LNCaP clone FGC (cell line): Measurements from ENCODE around the gene NUDCD3.

Source experiments
- DNase-seq: peaks from one replicate; pipeline ENCODE4 v3.0.0-alpha.2; 2011; ENCODE audit warnings: low read depth
- H3K4me3 ChIP-seq: 2 replicates; pipeline ENCODE4 v1.5.1; 2011; ENCODE audit warnings: mild to moderate bottlenecking, low read depth, low read length, control low read depth
- TF ChIP-seq, protein P1 (sequence below): IDR thresholded peaks from 2 replicates; pipeline ENCODE4 v1.5.1; 2012; ENCODE audit warnings: mild to moderate bottlenecking; ENCODE audit not compliant: control insufficient read depth, insufficient read depth; ENCODE audit errors: extremely low read depth

NUDCD3 gene

DNA sequence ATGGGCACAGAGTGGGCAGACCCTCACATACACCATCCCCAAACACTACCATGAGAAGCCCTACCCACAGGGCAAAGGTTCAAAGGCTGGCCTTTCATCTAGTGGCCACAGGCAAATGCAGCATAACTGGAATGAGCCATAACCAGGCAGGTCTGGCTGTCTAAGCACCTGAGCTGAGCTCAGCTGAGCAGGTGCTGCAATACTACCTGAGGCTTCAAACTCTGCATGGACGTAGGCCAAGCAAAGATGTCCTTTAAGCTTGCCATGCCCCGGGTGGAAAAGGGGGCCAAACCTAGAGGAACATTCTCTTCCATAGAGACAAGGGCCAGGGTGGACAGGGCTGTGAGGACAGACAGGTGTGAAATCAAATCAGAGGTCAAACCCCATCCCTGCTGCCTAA lies 99.8 kb downstream of the NUDCD3 start:
- DNase-seq, result no peak
- H3K4me3 ChIP-seq, result no peak overlapping the region
- TF ChIP-seq, protein P1, sequence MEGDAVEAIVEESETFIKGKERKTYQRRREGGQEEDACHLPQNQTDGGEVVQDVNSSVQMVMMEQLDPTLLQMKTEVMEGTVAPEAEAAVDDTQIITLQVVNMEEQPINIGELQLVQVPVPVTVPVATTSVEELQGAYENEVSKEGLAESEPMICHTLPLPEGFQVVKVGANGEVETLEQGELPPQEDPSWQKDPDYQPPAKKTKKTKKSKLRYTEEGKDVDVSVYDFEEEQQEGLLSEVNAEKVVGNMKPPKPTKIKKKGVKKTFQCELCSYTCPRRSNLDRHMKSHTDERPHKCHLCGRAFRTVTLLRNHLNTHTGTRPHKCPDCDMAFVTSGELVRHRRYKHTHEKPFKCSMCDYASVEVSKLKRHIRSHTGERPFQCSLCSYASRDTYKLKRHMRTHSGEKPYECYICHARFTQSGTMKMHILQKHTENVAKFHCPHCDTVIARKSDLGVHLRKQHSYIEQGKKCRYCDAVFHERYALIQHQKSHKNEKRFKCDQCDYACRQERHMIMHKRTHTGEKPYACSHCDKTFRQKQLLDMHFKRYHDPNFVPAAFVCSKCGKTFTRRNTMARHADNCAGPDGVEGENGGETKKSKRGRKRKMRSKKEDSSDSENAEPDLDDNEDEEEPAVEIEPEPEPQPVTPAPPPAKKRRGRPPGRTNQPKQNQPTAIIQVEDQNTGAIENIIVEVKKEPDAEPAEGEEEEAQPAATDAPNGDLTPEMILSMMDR, result no peak

DNA sequence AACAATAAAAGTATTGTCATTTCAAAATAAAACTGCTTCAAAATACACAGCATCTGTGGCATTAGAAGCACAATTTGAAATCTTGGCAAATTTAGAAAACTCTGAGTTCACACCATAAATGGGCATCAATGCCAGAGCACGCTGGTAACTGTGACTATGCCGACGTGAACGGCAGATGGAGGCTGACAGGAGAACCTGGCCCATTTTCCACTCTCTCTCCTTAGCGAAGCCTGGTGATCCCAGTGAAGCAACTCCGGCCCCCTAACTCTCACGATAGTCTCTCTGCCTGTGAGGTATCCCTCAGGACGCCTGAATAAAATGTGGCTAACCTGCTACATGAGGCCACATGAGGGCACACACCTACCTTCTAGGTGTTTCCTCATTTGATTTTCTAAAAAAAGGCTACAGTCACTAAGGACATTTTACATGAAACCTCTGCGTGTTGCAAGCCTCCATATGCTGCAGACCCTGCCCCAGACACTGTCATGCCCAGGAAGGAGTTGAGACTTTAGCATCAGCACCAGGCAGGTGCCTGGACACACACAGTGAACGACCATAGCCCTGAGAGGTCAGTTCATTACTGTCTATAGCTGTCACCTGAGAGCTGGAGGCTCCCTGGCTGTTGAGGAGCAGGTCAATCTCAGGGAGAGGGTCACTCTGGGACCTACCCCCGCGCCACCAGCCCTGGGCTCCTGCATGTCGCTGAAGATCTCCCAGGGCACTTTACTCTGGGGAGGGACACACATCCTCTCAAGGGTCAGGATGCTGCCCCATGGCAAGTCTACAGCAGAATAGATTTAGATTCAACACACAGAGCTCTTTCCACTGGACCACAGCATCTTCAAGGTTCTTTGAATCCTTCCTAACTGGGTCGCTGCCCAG lies 102.1 kb downstream of the NUDCD3 start:
- H3K4me3 ChIP-seq, result no peak overlapping the region
- TF ChIP-seq, protein P1, result no peak
- DNase-seq, result no peak

DNA sequence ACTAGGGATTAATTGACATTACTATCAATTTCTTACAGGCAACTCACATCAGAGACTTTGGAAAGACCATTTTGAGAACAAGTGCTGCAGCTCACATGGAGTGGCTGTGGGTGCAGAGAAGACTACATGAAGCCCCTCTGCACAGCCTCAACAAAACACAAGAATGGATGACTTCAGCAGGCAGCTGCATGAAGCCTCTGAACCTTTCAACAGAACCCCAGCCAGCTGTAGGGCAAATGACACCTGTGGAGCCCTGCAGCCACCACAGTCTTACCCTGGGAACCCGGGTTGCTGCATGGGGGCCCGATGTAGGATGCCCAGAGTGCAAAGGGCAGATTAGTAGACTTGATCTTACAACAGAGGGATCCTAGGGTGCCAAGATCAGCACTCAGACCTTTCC lies 103.1 kb downstream of the NUDCD3 start:
- TF ChIP-seq, protein P1, result no peak
- H3K4me3 ChIP-seq, result no peak overlapping the region
- no peak for DNase-seq

DNA sequence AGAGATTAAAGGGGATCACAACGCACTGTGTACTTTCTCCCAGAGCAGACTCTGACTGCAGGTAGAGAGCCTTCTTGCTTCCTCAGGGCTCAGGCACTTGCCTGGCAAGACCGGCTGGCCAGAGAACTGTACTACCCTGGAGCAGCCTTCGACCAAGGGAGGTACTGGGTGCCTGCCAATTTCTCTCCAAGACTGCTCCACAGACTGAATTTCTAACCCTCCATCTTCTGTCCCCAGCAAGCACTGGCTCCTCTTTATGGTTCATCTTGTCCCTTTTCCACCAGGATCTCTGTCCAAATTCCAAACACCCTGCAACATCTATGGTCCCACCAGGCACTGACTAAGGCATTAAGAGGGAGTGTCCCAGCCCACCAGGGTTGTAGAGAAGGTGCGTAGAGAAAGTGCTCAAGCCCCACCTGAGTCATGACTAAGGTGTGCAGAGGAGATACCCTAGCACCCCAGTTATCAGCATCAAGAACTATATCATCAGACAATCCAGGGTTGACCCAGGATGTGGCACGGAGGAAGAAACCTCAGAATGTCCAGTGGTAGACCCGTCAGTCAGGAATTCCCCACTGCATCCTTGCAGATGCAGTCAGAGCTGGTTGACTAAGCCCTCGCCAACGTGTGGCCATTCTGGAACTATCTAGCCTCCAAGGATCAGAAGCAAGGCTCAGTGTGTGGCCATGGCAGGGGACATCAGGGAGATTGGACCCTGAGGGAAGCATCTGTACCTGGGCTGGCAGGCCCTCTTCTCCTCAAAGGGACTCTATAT lies 104.1 kb downstream of the NUDCD3 start:
- no peak for DNase-seq
- H3K4me3 ChIP-seq, result no peak overlapping the region
- TF ChIP-seq, protein P1, result no peak

DNA sequence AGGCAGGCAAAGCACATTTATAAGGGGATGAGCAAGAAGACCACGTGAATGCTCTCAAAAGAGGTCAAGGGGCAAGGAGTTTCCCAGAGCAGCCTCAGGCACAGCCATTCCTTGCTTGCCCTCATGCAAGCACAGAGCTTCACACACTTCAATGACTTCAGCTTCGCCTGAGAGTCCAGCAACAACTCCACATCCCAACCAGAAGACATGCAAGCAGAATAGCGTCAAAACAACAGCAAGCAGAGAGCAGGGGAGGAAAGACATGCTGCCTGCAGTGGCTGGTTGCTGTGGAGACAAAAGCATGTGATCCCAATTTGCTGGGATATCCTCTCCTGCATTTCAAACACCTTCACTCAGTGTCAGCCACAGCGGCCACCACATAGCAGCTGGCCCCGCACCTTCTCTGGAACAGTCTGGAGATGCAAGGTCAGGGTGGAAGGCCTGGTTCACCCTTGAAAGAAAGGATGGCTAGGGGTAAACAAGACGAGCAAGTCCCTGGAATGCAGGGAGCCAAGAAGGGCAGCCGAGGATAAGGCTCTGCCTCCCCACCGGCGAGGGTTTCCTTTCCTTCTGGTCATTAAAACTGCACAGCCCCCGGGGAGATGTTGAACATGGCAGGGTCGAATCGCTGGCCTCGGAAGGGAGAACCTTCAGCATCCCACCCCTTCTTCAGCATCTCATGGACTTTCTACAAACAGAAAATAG lies 104.9 kb downstream of the NUDCD3 start:
- TF ChIP-seq, protein P1, result no peak
- no peak for DNase-seq
- no peak overlapping the region for H3K4me3 ChIP-seq

DNA sequence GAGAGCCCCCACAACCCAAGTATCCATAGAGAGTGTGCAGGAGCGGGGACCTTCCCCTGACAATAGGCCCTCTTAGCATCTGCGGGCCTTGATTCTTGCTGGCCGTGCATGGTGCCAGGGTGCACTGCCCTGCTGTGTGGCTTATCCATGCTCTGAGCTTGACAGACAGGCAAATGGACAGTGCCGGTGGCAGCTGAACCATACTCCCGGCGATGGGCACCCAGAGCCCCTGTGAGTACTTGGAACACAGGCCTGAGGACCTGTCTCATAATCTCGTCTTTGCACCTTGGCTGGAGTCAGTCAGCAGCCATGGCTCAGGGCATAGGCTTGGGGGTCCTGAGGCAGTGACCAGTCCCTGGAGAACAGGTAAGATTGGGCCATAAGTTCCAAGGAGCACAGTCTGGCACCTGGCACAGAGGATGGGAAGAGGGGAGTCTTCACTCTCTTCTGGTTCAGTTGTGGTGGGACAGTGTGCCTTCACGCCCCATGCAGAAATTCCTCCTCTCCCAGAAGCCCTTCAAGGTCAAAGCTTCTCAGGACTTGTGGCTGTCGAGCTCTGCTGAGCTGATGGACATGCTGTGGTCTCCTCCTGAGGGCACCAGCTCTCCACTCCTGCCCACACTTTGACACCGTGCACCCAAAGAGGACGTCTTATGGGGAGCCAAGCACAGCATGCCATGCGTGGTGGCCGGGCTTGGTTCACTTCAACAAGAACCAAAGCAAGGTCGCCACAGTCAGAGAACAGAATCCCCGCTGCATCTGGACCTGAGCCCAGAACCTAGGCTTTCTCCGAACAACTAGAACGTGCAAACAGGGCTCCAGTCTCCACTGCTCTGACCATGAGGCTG lies 105.6 kb downstream of the NUDCD3 start:
- TF ChIP-seq, protein P1, result no peak
- no peak for DNase-seq
- H3K4me3 ChIP-seq, result no peak overlapping the region
